NCI-H69 (cell line): ENCODE data around the gene NCOA7.
"Not testable (repeated sequence)": the region's sequence is repeated elsewhere in the genome, so short reads cannot be mapped to it uniquely, and the experiment has no call there.

Source experiments
- DNase-seq: peaks from one replicate; lab custom pipeline; 2025; lab: John Stamatoyannopoulos, UW

Gene NCOA7

GRCh38 chr6:125950293-125950692 is 159.5 kb downstream of the NCOA7 start:
- DNase-seq: no peak

- DNase-seq: not testable (repeated sequence)
Measured at GRCh38 chr6:125950716-125951115, 160.0 kb downstream of the NCOA7 start.

- DNase-seq: no peak
Measured at GRCh38 chr6:125951323-125951722, 160.6 kb downstream of the NCOA7 start.

GRCh38 chr6:125952764-125953501 is 162.2 kb downstream of the NCOA7 start:
- DNase-seq: peak; percentile 66

- peak; percentile 97 for DNase-seq
Measured at GRCh38 chr6:125953502-125953875, 162.7 kb downstream of the NCOA7 start.

GRCh38 chr6:125954735-125955339 is 164.1 kb downstream of the NCOA7 start:
- no peak for DNase-seq

GRCh38 chr6:125955973-125956372 is 165.2 kb downstream of the NCOA7 start:
- DNase-seq: no peak

GRCh38 chr6:125956506-125957390 is 166.0 kb downstream of the NCOA7 start, which contains the start of gene HINT3:
Gene HINT3 (plus strand): TSS chr6:125956770. CDS start chr6:125956978, 208 bp downstream.
- DNase-seq: peak; percentile 100

GRCh38 chr6:125957391-125957693 is 166.6 kb downstream of the NCOA7 start:
- DNase-seq: no peak

- peak; percentile 39 for DNase-seq
Measured at GRCh38 chr6:125957845-125958244, 167.1 kb downstream of the NCOA7 start.

GRCh38 chr6:125959041-125959440 is 168.3 kb downstream of the NCOA7 start:
- no peak for DNase-seq

- no peak for DNase-seq
Measured at GRCh38 chr6:125961117-125961516, 170.4 kb downstream of the NCOA7 start.

GRCh38 chr6:125962900-125963497 is 172.2 kb downstream of the NCOA7 start:
- DNase-seq: no peak

- peak; percentile 50 for DNase-seq
Measured at GRCh38 chr6:125963817-125964216, 173.1 kb downstream of the NCOA7 start.

- peak; percentile 52 for DNase-seq
Measured at GRCh38 chr6:125966569-125966968, 175.8 kb downstream of the NCOA7 start.

- DNase-seq: no peak
Measured at GRCh38 chr6:125968493-125968892, 177.7 kb downstream of the NCOA7 start.

- no peak for DNase-seq
Measured at GRCh38 chr6:125970760-125971159, 180.0 kb downstream of the NCOA7 start.

GRCh38 chr6:125972478-125972877 is 181.7 kb downstream of the NCOA7 start:
- DNase-seq: not testable (repeated sequence)

- peak; percentile 82 for DNase-seq
Measured at GRCh38 chr6:125974214-125974866, 183.6 kb downstream of the NCOA7 start.

GRCh38 chr6:125979101-125979500 is 188.3 kb downstream of the NCOA7 start:
- no peak for DNase-seq
